Neural cell (in vitro differentiated cells): Measurements from ENCODE around the gene SELENOW. TPM values are rescaled to one million over a fixed set of nuclear protein-coding genes. Genes with fewer than 3 reads are reported as not detected.
"Not testable (repeated sequence)": the region's sequence is repeated elsewhere in the genome, so short reads cannot be mapped to it uniquely, and the experiment has no call there.

Experiments used
- H2AFZ ChIP-seq: fragments of 200-600, 300-800 bp; sonication (generic), shearing (Covaris generic); 2 replicates; pipeline ENCODE4 v1.6.0; 2014; ENCODE audit warnings: low read depth, mild to moderate bottlenecking, antibody characterized with exemption, low read length, moderate library complexity
- H3F3A ChIP-seq: fragments of 200-600 bp; shearing (Covaris generic); 2 replicates; pipeline ENCODE4 v1.6.1; 2016; ENCODE audit warnings: mild to moderate bottlenecking, moderate library complexity, mixed read lengths, antibody characterized with exemption, low read length; ENCODE audit not compliant: insufficient read depth, poor library complexity, severe bottlenecking
- H3K27ac ChIP-seq: fragments of 200-600, 300-800 bp; sonication (generic), shearing (Covaris generic); 2 replicates; pipeline ENCODE4 v1.5.1; 2014; ENCODE audit warnings: mild to moderate bottlenecking, low read length, moderate library complexity
- H3K27me3 ChIP-seq: fragments of 300-800, 200-600 bp; sonication (generic), shearing (Covaris generic); 2 replicates; pipeline ENCODE4 v1.6.0; 2014; ENCODE audit warnings: mild to moderate bottlenecking, low read depth, low read length, moderate library complexity; ENCODE audit not compliant: insufficient read depth
- H3K36me3 ChIP-seq: fragments of 300-800, 200-600 bp; sonication (generic), shearing (Covaris generic); 2 replicates; pipeline ENCODE4 v1.5.1; 2014; ENCODE audit warnings: mild to moderate bottlenecking, antibody characterized with exemption, low read length, moderate library complexity; ENCODE audit not compliant: insufficient read depth
- H3K4me2 ChIP-seq: fragments of 300-800, 200-600 bp; sonication (generic), shearing (Covaris generic); 2 replicates; pipeline ENCODE4 v1.6.0; 2014; ENCODE audit warnings: mild to moderate bottlenecking, low read length
- H3K4me3 ChIP-seq: fragments of 300-800, 200-600 bp; sonication (generic), shearing (Covaris generic); 2 replicates; pipeline ENCODE4 v1.5.1; 2014; ENCODE audit warnings: mild to moderate bottlenecking, low read length, moderate library complexity
- H3K79me2 ChIP-seq: fragments of 200-600 bp; shearing (Covaris generic); replicated peaks from 2 replicates; pipeline ENCODE4 v1.6.0; 2014; ENCODE audit warnings: mild to moderate bottlenecking, low read length, moderate library complexity; ENCODE audit not compliant: insufficient read depth
- H3K9ac ChIP-seq: fragments of 300-800, 200-600 bp; sonication (generic), shearing (Covaris generic); 2 replicates; pipeline ENCODE4 v1.6.1; 2016; ENCODE audit warnings: mild to moderate bottlenecking, low read length, mixed read lengths
- H3K9me2 ChIP-seq: fragments of 200-600 bp; shearing (Covaris generic); 2 replicates; pipeline ENCODE4 v1.6.1; 2016; ENCODE audit warnings: mild to moderate bottlenecking, low read length, mixed read lengths; ENCODE audit not compliant: insufficient read depth
- H3K9me3 ChIP-seq: fragments of 200-600, 300-800 bp; sonication (generic), shearing (Covaris generic); 2 replicates; pipeline ENCODE4 v1.6.1; 2016; ENCODE audit warnings: mild to moderate bottlenecking, mixed run types, low read length, moderate library complexity, mixed read lengths
- H4K20me1 ChIP-seq: fragments of 200-600 bp; shearing (Covaris generic); 2 replicates; pipeline ENCODE4 v1.6.1; 2016; ENCODE audit warnings: mild to moderate bottlenecking, mixed run types; ENCODE audit not compliant: insufficient read depth
- CTCF ChIP-seq: fragments of 450-650 bp; IDR thresholded peaks from 2 replicates; pipeline ENCODE4 v1.5.1; 2014; ENCODE audit warnings: antibody characterized with exemption, mild to moderate bottlenecking, moderate library complexity; ENCODE audit not compliant: poor library complexity, severe bottlenecking
- EP300 ChIP-seq: fragments of 450-650 bp; conservative IDR thresholded peaks from 2 replicates; pipeline ENCODE4 v1.6.1; 2014; ENCODE audit warnings: antibody characterized with exemption, mild to moderate bottlenecking, moderate library complexity; ENCODE audit not compliant: poor library complexity, severe bottlenecking
- EZH2 ChIP-seq: fragments of 200-600, 300-800 bp; shearing (Covaris generic), sonication (generic); IDR thresholded peaks from 2 replicates; pipeline ENCODE4 v1.6.1; 2014; ENCODE audit warnings: antibody characterized with exemption, low read length, borderline replicate concordance, mild to moderate bottlenecking; ENCODE audit not compliant: insufficient read depth, poor library complexity, severe bottlenecking
- MXI1 ChIP-seq: fragments of 450-650 bp; conservative IDR thresholded peaks from 2 replicates; pipeline ENCODE4 v1.6.1; 2014; ENCODE audit warnings: antibody characterized with exemption, mild to moderate bottlenecking; ENCODE audit not compliant: poor library complexity, severe bottlenecking
- POLR2AphosphoS5 ChIP-seq: IDR thresholded peaks from 2 replicates; pipeline ENCODE4 v1.6.1; 2012
- RAD21 ChIP-seq: fragments of 450-650 bp; conservative IDR thresholded peaks from 2 replicates; pipeline ENCODE4 v1.6.1; 2014; ENCODE audit warnings: antibody characterized with exemption, mild to moderate bottlenecking, moderate library complexity
- REST ChIP-seq: IDR thresholded peaks from 2 replicates; pipeline ENCODE4 v1.6.1; 2012; ENCODE audit warnings: borderline replicate concordance
- SMC3 ChIP-seq: fragments of 450-650 bp; conservative IDR thresholded peaks from 2 replicates; pipeline ENCODE4 v1.6.1; 2014; ENCODE audit warnings: antibody characterized with exemption, mild to moderate bottlenecking, moderate library complexity; ENCODE audit not compliant: poor library complexity
- TAF1 ChIP-seq: IDR thresholded peaks from 2 replicates; pipeline ENCODE4 v1.6.1; 2012; ENCODE audit warnings: low read depth
- polyA plus RNA-seq: library from polyadenylated mRNA; depleted of rRNA; stranded (reverse); fragments of >200 nt; gene quantifications from 2 replicates; pipeline ENCODE4 v1.2.3, GENCODE V29; 2014

The SELENOW gene
- polyA plus RNA-seq, 1 donor from 2014 or later, result 811 TPM

- no peaks in the 10 kb centered on the region for H3K27me3 ChIP-seq
- H3F3A ChIP-seq, result no peaks in the 10 kb centered on the region
- H2AFZ ChIP-seq, result no peak overlapping the region
- H3K9me2 ChIP-seq, result no peaks in the 10 kb centered on the region
- no peaks in the 10 kb centered on the region for H3K9me3 ChIP-seq
- no peaks in the 10 kb centered on the region for H4K20me1 ChIP-seq
- no peak overlapping the region for H3K4me2 ChIP-seq
- no peaks in the 10 kb centered on the region for H3K79me2 ChIP-seq
- no peaks in the 10 kb centered on the region for H3K36me3 ChIP-seq
- H3K9ac ChIP-seq, result no peak overlapping the region
- TF ChIP-seq SMC3 (no peak), CTCF (no peak), TAF1 (no peak), EZH2 (no peak), RAD21 (no peak), EP300 (no peak), REST (no peak), MXI1 (no peak), POLR2AphosphoS5 (no peak)
- no peak overlapping the region for H3K27ac ChIP-seq
- no peak overlapping the region for H3K4me3 ChIP-seq
These were observed 9.9 kb upstream of the SELENOW start for GRCh38 chr19:47768604-47769003.

GRCh38 chr19:47769534-47769933, 9.0 kb upstream of the SELENOW start:
- no peak overlapping the region for H3K4me2 ChIP-seq
- no peaks in the 10 kb centered on the region for H4K20me1 ChIP-seq
- H3K9ac ChIP-seq, result no peak overlapping the region
- no peaks in the 10 kb centered on the region for H3K36me3 ChIP-seq
- no peaks in the 10 kb centered on the region for H3K9me3 ChIP-seq
- H3K9me2 ChIP-seq, result no peaks in the 10 kb centered on the region
- no peaks in the 10 kb centered on the region for H3K27me3 ChIP-seq
- H2AFZ ChIP-seq, result no peak overlapping the region
- no peaks in the 10 kb centered on the region for H3F3A ChIP-seq
- H3K27ac ChIP-seq, result no peak overlapping the region
- peak; percentile 41 for TF ChIP-seq POLR2AphosphoS5
- TF ChIP-seq EP300, result peak; percentile 92
- no peak for TF ChIP-seq TAF1
- no peak for TF ChIP-seq SMC3
- TF ChIP-seq MXI1, result no peak
- TF ChIP-seq RAD21, result no peak
- H3K79me2 ChIP-seq, result no peaks in the 10 kb centered on the region
- no peak overlapping the region for H3K4me3 ChIP-seq

GRCh38 chr19:47771291-47771690, 7.2 kb upstream of the SELENOW start:
- not testable (repeated sequence) for H3K4me3 ChIP-seq, H3F3A ChIP-seq, H3K36me3 ChIP-seq, H3K9ac ChIP-seq, H3K27ac ChIP-seq, H4K20me1 ChIP-seq, H3K27me3 ChIP-seq, H3K9me3 ChIP-seq, H2AFZ ChIP-seq, H3K4me2 ChIP-seq, H3K79me2 ChIP-seq, H3K9me2 ChIP-seq
